NCI-H526 treated with DMSO at 0.1 percent for 48 hours (cell line): Measurements from ENCODE around the gene NPAS3.

Experiments used
- DNase-seq: peaks from one replicate; lab custom pipeline; 2025; lab: John Stamatoyannopoulos, UW

The NPAS3 gene

DNA sequence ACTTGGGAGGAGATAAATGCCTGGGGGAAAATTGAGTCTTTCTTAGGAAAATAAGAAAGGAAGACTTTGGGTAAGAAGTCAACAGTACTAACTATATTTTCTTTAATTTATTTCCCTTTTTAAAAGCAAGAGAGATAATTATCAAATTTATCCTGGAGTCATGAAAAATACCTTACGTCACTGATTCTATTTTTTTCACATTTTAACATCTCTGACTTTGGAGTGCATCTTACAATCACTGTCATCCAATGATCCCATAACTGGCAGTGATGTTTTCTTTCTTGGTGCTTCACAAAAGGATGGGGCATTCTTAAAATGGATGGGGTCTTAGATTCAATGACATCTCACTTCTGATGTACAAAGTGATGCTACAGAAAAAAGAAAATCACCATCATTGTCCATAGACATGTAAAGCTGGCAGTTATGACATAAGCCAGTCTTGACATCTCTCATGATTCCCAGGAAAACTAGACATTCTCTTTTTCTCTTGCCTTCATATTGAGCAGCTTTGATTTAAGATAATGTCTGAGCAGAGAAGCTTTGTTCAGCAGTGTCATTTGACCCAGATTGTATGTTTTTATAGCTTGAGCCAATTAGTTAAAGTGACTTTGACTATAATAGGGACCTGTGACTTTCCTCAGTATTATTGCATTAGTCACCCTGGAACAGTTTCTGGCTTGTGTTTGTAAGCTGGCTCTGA is 776.0 kb downstream of the NPAS3 start:
- no peak for DNase-seq

DNA sequence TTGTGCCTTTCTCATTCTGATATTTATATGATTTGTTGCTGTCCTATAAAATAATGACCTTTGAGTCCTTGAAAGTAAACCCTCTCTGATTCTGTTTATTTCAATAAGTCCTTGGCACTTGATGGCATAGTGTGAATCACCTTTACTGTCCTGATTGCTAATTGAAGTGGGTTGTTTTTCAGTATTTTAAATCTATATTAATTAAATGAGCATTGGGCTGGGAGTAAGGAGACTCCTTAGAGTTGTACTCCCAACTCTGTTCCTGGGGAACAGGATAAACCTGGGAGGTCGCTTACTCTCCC is 776.5 kb downstream of the NPAS3 start:
- no peak for DNase-seq

DNA sequence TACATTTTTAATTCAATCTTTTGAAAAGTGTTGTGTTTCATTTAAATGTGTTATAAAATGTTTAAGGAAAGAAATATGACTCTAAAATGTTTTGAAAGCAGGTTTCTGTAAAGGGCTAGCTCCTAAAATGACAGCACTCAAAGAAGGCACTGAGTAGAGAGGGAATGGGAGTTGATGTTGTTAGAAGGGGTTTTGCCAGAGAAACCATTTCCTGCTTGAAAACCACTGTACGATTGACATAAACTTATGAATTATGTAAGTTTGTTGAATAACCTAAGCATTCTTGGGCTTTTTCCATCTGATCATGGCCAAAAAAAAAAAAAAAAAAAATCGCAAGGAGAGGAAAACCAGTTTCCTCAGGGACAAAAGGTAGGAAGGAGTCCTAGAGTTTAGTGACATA is 778.2 kb downstream of the NPAS3 start:
- DNase-seq, result no peak

DNA sequence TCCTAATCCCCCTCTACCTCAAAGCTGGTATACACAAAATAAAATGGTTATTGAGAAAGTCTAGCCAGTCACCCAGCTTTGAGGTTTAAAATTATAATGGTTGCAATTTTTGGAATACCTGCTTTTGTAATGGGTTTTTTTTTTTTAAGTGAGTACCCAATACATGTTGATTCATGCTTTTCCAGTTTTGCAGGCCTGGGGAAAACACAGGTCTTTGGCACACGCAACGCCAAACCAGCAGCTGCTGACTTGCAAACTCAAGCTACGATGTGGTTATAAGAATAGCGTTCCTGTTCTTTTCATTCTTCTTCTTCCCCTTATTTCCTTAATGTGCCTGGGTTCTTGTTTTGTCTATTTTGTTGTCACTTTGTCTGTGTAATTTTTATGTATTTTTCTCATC is 779.2 kb downstream of the NPAS3 start:
- no peak for DNase-seq

DNA sequence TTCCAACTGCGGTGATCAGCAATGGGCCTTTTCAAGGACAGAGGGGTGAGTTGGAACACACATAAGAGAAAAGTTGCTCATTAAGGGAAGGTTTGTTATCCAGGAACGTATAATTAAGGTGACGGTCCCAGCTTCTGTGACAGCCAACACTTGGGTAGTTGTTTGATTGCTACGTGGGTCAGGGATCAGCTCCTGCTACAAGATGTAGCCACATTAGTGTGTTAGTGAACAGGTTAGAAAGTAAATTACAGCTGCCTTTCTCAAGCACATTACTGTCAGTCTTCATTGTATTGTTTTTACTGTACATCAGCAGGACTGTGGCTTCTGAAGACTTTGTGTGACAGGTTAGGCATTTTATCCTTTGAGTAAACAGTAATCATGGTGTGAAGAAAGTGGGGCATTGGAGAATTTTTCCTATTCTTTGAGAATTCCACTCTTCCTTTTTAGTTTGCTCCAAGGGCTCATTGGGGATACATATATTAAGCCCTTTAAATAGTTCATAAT is 781.7 kb downstream of the NPAS3 start:
- DNase-seq, result no peak

DNA sequence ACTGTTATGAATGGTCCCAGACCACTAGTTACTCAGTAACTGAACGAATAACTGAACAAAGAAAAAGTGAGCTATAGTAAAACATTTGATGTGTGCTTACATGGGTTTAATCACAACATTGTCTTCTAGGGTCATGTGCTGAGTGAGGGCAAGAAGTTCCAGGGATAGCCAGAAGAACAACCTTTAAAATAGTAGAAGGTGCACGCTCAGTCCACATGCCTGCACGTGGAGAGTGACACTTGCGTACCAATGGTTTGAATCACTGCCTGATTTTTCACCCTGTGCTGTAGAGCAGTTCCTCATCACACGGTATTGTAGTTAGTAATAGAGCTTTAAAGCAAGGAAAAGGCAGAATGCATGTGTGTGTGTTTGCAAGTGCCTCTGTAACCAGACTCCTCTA is 788.0 kb downstream of the NPAS3 start:
- no peak for DNase-seq

DNA sequence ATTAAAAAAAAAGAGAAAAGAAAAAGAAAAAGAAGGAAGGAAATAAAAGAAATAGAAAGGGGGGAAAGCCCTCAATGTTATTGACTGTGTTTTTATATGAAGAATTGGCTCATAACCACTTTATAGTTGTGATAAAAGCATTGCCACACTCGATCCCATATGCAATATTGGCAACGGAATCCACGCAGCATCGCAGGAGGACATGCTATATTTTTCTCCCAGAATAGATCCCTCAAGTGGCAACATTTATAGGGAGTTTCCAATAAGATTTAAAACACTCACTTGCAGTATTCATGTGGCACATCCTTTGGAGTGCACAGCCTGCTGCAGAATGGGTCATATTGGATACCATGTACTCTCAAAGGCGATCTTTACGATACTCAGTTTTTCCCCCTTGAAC is 788.9 kb downstream of the NPAS3 start:
- DNase-seq, result no peak

DNA sequence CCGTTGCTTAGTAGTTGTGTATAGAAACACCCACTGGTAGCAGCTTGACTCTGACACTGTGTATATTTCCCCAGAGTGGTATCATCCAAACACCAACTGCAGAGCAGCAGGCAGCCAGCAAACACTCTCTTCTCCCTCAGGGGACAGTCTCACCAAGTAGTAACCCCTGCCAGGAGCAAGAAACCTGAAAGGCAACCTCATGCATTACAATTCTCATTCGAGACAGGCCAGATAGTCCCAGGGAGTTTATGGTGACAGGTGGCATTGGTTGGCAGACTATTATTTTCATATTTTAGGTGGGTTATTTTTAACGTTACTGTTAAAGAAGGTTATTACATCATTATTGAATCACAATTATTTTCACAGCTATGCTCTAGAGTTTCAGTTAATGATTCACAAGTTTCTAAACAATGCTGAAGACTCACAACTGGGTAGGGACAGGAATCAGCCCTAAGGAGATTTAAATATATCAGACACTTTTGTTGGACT is 789.4 kb downstream of the NPAS3 start:
- no peak for DNase-seq

DNA sequence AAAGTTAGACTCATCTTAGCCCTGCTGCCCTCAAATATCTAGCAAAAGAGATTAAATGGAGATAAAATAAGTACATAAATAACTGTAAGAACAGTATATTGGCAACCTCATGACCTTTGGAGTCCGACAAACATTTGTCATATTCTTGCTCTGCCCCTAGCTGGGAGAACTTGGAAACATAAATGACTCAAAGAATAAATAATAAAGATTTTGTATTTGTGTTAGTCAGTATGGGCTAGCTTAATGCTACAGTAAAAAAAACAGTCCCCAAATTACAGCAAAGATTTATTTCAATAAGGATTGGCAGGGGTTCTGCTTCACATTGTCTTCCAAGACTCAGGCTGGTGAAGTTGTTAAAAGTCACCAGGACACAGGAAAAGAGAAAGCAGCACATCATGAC is 791.5 kb downstream of the NPAS3 start:
- DNase-seq, result no peak

DNA sequence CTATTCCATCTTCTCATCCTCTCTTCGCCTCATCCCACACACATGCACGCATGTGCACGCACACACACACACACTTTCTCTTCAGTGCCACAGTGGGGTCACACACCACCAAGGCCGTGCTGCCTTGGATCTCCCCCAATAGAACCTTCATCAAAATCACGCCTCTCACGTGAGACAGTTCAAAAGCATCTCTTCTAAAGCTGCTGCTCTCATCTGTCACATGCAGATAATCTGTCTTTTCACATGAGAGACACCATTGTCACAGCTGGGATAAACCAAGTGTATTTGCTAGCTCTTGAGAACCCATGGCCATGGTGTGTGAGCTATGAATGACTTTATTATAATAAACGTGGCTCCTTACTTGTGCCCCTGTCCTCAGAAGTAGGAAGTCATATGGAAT is 793.5 kb downstream of the NPAS3 start:
- DNase-seq, result no peak

DNA sequence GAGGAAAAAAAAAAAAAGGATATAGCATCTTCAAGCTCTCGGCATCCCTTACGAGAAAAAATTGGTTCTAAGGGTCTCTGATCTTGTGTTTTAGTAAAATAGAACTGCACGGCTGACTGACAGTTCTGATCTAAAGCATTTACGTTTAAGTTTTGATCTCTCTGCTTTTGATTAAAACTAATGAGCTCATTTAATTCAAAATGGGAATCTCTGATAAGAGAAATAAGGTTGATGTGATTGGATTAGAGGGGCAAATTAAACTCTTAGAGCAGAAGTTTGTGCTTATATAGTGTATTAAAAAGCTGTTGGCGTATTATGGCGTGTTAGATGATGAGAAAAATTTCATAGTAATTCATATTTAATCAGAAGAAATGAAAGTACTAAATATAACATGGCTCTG is 794.6 kb downstream of the NPAS3 start:
- DNase-seq, result no peak

DNA sequence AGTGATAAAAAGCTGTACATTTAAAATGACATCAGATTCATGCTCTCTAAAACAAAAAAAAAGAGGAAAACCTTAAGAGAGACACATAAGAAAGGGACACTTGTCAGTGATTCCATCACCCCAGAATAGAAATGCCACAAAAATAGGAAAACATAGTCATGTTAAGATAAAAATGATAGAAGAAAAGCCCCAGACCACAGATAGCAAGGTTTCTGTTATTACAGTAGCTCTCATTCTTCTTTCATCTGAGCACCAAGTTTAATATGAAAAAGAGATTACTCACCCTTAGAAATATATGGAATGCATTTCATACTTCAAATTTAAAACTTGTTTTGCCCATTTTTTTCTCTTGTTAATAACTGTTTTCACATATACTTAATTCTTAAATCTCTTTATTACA is 795.0 kb downstream of the NPAS3 start:
- DNase-seq, result no peak

DNA sequence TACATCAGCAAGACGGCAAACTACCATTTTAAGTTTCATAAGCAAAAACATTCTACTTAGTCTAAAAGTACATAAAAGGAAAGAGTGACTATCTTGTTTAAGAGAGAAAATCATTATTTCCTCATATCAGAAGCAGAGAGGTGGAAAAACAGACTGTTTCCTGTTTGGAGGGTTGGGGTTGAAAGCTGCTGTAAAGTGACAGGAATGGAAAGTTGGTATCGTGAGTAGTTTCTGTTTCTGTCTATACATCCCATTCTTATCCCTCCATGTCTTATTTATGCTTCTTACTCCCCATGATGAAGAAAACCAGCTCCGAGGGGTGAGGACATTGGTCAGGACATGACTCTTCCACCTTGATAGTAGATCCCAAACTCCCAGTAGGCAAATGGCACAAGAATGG is 795.7 kb downstream of the NPAS3 start:
- DNase-seq, result no peak

DNA sequence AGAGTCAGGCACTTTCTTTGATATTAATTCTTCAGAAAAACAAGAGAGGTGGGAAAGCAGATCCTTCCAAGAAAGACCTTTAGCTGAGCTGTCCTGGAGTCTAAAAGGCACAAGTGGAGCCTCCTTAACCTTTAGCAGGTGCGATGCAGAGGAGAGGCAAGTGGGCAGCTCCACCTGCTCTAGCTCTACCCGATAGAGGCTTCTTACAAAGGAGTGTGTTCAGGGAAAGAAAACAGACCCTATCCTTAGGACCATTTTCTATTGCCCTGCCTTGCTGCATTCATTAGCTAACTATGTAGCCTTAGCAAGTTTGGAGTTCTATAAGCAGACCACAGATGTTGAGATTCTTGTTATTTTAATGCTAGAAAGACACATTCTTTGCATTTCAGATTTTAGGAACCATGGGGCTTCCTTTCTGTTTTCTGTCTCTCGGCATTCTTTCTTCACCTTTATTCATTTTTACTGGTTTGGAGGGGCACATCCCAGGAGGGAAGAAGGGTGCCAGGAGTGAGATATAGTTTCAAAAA is 797.7 kb downstream of the NPAS3 start:
- DNase-seq, result no peak

DNA sequence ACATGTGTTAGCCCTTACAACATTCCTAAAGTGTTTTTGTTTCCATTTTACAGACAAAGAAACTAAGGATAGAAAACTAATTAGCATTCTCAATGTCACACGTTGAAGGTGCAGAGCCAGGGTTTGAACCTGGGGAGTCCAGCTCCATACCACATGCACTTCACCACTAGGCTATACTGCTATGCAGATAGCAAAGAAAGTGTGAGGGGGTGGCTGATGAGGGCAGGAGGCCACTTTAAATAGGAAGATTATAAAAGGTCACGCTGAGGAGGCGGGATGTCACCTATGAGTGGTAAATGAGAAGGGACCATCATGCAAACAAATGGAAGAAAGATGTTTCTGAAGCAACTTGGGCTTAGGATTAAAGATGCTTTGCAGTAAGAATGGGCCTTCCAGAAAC is 798.3 kb downstream of the NPAS3 start:
- no peak for DNase-seq

DNA sequence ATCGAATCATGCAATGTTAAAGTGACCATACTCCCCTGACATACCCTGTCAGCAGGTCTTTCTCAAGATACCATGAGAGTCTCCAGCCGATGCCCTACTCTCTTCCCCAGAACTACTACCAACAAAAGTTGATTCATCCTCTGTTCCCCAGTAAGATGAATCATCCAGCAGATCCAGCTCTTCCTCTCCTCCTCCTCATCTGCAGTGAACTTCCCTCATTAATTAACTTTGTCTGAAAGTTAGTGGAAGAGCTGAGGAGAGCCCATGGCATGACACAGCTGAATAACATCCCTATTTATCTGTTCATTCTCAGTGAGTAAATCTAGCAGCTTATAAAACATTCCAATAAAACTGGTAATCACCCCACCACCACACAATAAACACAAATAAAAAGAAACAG is 798.8 kb downstream of the NPAS3 start:
- DNase-seq, result no peak

DNA sequence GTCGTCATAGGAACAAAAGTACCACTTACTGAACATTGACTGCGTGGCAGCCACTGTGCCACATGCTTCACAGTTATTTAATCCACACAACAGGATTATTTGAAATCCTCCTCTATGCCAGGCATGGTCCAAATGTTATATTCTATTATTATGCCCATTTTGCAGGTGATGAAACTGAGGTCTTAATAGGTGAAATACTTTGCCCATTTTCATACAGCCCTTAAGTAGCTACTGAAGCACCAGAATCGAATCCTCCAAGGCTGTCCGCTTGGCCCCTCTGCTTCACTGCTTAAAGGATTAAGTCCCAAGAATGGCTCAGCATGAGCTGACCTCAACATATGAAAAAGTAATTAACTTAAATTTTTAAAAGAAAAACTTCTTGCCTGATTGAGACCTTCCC is 799.4 kb downstream of the NPAS3 start:
- no peak for DNase-seq

DNA sequence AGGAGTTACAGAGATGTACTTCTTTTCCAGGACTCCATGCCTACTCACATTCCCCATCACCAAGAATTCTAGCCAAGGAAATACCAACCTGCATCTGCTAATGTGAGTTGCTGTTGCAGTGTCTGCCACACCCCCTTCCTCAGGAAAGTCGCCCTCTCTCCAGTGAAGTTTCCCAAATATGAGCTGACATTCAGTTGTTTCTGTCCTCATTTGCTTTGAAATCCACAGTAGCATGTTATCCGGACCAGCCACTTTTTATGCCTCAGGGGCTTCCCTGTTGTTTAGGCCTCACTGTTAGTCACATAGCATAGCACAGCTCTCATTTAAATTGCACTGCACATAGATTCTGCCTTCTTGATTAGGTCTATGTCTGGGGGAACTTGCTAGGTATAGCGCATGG is 799.8 kb downstream of the NPAS3 start:
- no peak for DNase-seq

DNA sequence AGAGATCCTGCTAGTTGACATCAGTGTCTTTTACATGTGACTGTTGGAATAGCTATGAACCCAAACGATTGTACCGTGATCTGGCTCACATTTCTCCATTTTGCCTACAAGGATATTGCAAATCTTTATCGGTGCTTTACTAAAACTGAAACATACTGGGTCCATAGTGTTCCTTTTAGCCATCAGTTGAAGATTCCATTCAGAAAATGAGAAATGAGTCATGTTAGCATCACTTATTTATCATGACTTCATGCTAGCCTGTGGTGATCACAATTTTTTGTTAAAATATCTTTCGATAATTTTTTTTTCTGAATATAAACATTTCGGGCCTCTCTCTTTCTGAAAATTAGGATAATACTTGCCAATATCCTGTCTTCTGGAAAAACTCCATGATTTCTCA is 801.9 kb downstream of the NPAS3 start:
- no peak for DNase-seq

DNA sequence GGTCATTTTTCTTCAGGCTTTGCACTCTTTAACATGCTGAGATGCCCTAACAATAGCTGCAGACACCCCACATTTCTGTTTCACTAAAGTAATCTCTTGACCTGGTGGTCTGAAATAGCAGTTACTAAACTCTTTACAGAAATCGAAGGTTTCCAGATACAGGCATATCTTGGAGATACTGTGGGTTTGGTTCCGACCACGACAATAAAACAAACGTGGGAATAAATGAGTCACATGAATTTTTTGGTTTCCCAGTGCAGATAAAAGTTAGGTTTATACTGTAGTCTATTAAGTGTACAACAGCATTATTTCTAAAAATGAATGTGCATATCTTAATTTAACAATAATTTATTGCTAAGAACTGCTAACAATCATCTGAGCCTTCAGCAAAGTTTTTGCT is 803.5 kb downstream of the NPAS3 start:
- DNase-seq, result no peak

DNA sequence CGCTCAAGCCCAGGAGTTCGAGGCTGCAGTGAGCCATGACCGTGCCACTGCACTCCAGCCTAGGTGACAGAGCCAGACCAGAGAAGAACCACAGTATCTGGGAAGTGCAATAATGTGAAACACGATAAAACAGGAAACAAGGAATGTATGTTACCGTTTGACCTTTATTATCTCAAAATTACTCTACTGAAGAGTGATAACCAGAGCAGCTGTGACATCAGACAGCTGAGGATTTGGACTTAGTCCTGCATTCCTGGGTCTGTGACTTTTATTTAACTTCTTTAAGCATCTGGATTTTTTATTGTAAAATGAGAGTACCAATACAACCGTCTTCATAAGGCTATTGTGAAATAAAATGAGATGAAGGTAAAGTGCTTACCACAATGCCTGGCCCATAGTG is 806.5 kb downstream of the NPAS3 start:
- DNase-seq, result no peak

DNA sequence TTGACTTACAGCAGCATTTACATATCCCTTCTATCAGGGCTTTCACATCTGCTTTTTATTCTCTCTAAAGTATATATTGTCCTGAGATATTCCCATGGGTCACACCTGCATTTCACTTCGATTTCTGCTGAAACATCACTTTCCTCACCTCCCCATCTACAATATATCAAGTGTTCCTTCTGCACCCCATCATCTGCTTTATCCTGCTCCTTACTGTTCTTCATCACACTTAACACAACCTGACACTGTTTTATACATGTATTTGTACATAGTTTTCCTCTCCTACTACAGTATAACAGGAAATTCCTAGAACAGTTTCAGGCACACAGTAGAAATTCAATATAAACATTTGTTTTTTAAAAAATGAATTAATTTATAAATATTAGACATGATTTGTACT is 809.1 kb downstream of the NPAS3 start:
- DNase-seq, result no peak

DNA sequence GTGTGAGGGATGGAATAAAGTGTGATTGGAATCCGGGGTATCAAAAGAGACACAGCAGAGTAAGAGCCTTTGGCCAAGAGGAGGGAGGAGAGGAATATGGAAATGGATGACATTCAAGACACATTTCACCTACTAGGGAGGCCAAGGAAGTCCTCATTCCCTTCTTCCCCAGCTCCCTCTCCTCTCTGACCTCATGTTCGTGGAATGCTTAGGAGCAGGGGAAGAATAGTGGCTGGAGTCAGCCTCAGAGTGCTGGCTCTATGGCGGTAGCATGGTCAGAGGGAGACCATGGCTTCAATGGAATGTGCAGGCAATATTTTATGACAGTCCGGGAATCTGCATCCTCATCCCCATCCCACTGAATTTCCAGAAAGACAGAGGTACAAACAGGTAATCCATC is 815.6 kb downstream of the NPAS3 start:
- DNase-seq, result no peak

DNA sequence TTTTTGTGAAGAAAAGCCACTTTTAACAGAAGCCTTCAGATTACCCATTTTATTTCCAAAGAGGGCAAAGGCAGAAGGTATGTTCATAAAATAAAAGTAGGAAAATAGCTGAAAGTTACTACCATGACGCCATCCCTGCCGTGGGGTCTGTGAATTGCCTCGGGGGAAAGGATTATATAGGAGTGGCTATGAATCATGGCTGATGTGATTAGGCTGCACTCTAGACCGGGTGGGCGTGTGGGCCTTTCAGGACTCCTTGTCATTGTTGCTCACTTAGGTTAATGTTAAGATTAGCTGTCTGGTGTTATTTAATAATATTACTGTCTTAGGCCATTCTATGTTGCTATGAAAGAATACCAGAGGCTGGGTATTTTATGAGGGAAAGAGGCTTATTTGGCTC is 816.7 kb downstream of the NPAS3 start:
- DNase-seq, result no peak
